ENCODE results near the gene LPCAT2.

DNA sequence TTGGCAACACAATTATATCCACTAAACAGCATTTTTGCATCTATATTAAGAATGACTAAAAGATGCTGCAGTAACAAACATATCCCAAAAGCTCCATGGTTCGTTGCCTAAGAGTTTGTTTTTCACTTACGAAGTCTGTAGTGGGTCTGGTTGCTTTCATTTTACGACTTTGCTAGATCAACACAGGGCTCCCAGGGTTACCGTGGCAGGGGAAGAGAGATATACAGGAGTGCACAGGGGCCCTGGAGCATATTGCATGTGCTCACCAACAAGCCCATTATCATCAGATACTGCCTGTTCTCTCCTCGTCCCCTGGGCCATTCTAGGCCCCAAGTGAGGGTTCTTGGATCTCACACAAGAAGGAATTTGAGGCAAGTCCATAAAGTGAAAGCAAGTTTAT is 33.0 kb upstream of the LPCAT2 start:
- TF ChIP-seq POLR2A (IDR thresholded peaks at IDR 0.05; ENCODE audit: low read depth, low read length) (no peak), POLR2AphosphoS5 (IDR thresholded peaks at IDR 0.05; ENCODE audit: low read depth, low read length) (no peak)

Data from GM12891 (cell line).